Right atrium auricular region (tissue), 2 donors: Measurements from ENCODE around the gene TP73. TPM values are rescaled to one million over a fixed set of nuclear protein-coding genes. Genes with fewer than 3 reads are reported as not detected.
A peak's percentile ranks its signal among the peaks of the same experiment; 100 is the strongest.

ENCODE experiments used
- DNase-seq: peaks from one replicate; pipeline ENCODE4 v3.0.0-alpha.2; 2019; ENCODE audit warnings: low spot score
- H3K27ac ChIP-seq, 2 donors: fragments of 200-600 bp; sonication (generic); 1 replicate in 1 of 2; 2 replicates in 1 of 2; pipeline ENCODE4 v1.5.1; 2016 to 2019
- H3K27me3 ChIP-seq, 2 donors: fragments of 200-600 bp; sonication (generic); one replicate each; pipeline versions ENCODE4 v1.5.1 to v1.6.0; 2017 to 2019
- H3K36me3 ChIP-seq: fragments of 200-600 bp; sonication (generic); one replicate; pipeline ENCODE4 v1.5.1; 2016
- H3K4me1 ChIP-seq, 2 donors: fragments of 200-600 bp; sonication (generic); one replicate each; pipeline versions ENCODE4 v1.5.1 to v1.6.0; 2017 to 2019
- H3K4me3 ChIP-seq, 2 donors: fragments of 200-600 bp; sonication (generic); 1 replicate in 1 of 2; 2 replicates in 1 of 2; pipeline ENCODE4 v1.5.1; 2017 to 2019; ENCODE audit warnings: mild to moderate bottlenecking in 1 of 2, moderate library complexity in 1 of 2
- H3K9me3 ChIP-seq, 2 donors: fragments of 200-600 bp; sonication (generic); one replicate each; pipeline ENCODE4 v1.5.1; 2019
- CTCF ChIP-seq, 2 donors: fragments of 200-600 bp; sonication (generic); IDR thresholded peaks; one replicate each; pipeline ENCODE4 v1.5.1; 2019; ENCODE audit warnings: antibody characterized with exemption in 2 of 2
- total RNA-seq, 2 donors: library from RNA; depleted of rRNA; stranded (reverse); fragments of >200 nt; gene quantifications; one replicate each; pipeline ENCODE4 v1.1.0, GENCODE V29; 2016

Gene TP73
- total RNA-seq, 2 donors from 2014 or later, result 0.16 TPM; not detected in 1

DNA sequence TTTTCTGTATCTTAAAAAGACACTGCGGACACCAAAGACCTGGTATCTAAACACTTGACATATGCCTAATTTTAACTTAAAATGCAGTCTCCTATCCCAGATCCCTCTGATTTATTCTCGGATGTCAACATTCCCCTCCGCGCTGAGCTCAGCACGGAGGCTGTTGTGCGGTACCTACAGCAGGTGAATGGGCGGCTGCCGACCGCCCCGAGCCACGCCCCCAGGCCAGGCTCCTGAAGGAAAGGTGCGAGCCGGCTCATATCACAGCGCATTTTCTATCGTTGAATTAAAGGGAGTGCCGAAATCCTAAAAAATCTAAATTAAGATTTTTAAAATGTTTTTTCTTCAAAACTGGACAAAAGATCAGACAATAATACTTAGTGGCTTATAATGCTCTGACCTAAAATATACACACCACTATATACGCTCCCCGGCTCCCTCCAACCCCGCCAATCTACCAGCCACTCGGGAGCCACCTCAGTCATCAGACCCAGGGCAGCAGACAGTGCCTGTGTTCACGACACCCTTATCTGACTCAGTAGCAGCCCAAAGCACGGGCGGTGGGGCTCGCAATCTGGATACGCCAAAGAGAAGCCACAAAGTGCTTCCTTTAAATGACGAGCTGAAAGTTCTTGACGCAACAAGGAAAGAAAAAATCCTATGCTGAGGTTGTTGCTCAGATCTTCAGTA, 6.5 kb upstream of the TP73 start:
- Histone ChIP-seq H3K27ac (no peak overlapping the region), H3K9me3 (no peaks in the 10 kb centered on the region), H3K36me3 (peaks cover 22% of the 10 kb centered on the region), H3K27me3 (peaks cover 4% of the 10 kb centered on the region in 2 donors), H3K4me3 (no peak overlapping the region), H3K4me1 (peaks cover 0 to 20% of the 10 kb centered on the region in 2 donors)
- DNase-seq, result no peak
- no peak for TF ChIP-seq CTCF (IDR thresholded peaks at IDR 0.05)

GRCh38 chr1:3646596-3646995, 5.7 kb upstream of the TP73 start:
- peaks cover 0 to 28% of the 10 kb centered on the region in 2 donors for H3K4me1 ChIP-seq
- DNase-seq, result no peak
- no peak for TF ChIP-seq CTCF (IDR thresholded peaks at IDR 0.05)
- no peaks in the 10 kb centered on the region for H3K9me3 ChIP-seq
- H3K27ac ChIP-seq, result no peak overlapping the region
- no peak overlapping the region for H3K4me3 ChIP-seq
- peaks cover 22% of the 10 kb centered on the region for H3K36me3 ChIP-seq
- H3K27me3 ChIP-seq, result peaks cover 11 to 12% of the 10 kb centered on the region in 2 donors

DNA sequence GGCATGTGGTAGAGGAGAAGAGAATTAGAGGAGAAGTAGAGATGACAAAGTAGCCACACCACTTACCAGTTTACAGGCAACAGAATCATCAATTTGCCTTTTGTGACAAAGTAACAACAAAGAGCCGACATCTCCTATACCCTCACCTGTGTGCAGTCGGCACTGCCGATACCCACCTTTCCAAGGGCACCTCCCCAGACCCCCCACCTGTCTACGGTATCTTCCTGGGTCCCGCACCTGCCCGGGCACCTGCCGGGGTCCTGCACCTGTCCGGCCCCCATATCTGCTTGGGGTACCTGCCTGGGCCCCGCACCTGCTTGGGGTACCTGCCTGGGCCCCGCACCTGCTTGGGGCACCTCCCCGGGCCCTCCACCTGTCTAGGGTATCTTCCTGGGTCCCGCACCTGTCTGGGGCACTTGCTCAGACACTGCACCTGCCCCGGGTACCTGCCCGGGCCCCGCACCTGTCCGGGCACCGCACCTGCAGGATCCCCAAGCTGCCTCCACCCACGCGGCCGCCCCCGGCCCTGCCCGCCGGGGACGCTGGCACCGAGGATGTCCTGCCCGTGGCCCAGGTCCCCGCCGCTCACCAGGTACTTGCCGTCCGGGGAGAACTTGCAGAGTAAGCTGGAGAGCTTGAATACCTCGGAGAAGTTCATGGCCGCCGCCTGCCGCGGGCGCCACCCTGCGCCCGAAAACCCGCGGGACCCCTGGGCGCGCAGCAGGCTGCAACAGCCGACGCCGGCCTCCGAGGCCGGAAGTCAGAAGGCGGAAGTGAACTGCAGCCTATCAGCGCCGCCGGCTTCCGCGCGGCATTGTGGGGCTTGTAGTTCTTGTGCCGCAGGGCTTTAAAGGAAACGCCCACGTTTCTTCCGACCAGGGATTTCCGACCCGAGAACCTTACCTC, 2.7 kb upstream of the TP73 start, which contains the start of gene WRAP73:
Gene WRAP73 (minus strand): TSS at position 762 of the 906 bp plus-strand sequence. CDS start 104 bp downstream, at position 658.
- Histone ChIP-seq H3K9me3 (no peaks in the 10 kb centered on the region), H3K27ac (peak within 1 kb of the TSS in 1 of 2 donors; percentile 0), H3K36me3 (peaks cover 22% of the 10 kb centered on the region), H3K4me3 (peak within 1 kb of the TSS; percentile 67 to 71), H3K27me3 (peaks cover 15 to 16% of the 10 kb centered on the region in 2 donors), H3K4me1 (peaks cover 0 to 41% of the 10 kb centered on the region in 2 donors)
- peak; percentile 90 for DNase-seq
- peak in 1 of 2 donors; percentile 26 for TF ChIP-seq CTCF (IDR thresholded peaks at IDR 0.05)

DNA sequence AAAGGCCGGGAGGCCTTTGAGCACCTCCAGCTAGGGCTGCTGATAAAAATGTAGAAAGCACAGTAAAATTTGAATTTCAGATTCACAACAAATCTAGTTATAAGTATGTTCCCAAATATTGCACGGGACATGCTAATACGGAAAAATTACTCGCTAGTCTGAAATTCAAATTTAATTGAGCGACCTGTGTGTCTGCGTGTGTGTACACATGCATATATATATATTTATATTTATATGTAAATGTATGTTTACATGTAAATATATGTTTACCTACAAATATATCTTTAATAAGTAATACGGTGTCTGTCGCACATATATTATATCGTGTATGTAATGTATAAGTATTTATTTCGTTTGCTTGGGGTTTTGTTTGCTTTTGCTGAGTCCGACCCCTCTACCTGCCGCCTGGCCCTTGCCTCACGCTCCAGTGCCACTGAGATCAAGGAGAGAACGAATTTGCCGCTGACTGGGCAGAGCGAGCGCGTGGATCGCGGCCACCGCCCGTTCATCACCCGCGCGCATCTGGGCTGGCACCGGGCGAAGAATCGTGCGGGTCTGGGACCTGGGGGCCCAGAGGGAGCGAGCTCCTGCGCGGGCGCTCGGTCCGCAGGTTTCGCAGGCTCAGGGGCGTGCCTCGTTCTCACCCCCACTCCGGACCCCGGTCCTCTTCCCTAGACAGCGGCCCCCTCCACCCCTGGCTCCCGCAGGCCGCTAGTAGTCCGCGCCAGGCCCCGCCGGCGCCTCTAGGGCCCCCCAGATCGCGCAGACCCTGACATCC, 1.9 kb upstream of the TP73 start:
- Histone ChIP-seq H3K36me3 (peaks cover 17% of the 10 kb centered on the region), H3K27me3 (peaks cover 15 to 16% of the 10 kb centered on the region in 2 donors), H3K9me3 (no peaks in the 10 kb centered on the region), H3K4me3 (peak overlapping the region in 1 of 2 donors; percentile 71), H3K4me1 (peaks cover 0 to 41% of the 10 kb centered on the region in 2 donors), H3K27ac (no peak overlapping the region)
- DNase-seq, result no peak
- peak in 1 of 2 donors; percentile 4 for TF ChIP-seq CTCF (IDR thresholded peaks at IDR 0.05)
